ENCODE measurements around the gene FBXO42.
A peak's percentile ranks its signal among the peaks of the same experiment; 100 is the strongest.

FBXO42 gene

DNA sequence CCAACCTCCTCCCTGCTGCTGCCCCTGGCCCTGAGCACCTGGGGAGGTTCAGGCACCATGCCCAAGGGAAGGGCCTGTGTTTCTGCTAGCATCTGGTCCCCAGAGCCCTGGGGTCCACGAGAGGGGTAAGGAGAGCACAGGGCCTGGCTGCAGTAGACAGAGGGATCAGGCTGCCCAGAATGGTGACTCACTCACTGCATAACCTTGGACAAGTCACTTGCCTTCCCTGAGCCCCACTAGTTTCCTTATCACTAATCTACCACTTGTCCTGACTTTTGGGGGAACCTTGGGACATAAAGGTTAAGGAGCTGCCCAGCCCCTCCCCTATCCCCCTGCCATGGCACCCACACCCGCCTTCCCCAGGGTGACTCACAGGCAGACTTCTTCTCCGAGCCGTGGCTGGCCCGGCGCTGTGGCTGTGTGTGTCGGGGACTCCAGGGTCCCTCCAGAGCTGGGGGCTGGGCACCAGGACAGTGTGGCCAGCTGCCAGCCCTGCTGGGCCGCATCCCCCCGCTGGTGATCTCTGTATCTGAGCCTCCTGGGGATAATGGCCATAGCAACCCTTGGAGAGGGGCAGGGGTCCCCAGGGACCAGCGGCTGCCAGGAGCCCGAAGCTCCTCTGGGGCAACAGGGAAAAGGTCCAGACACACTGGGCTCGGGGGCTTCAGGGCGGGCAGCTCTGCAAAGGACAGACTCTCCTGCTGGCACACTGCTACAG lies 143.9 kb downstream of the FBXO42 start:
- Histone ChIP-seq H3K27me3 (ENCODE audit: control insufficient read depth in 5 of 5, insufficient read depth in 4 of 5, low read length in 5 of 5) (no peaks in the 10 kb centered on the region), H3K9ac (ENCODE audit: low read length in 5 of 5) (no peak overlapping the region), H3K36me3 (ENCODE audit: control insufficient read depth in 5 of 5, insufficient read depth in 5 of 5, low read length in 5 of 5) (peaks cover 0 to 5% (median 0%) of the 10 kb centered on the region in 5 donors), H3K27ac (ENCODE audit: low read depth, low read length) (no peak overlapping the region), H3K4me3 (ENCODE audit: low read depth in 1 of 5, low read length in 5 of 5) (no peak overlapping the region), H3K9me3 (ENCODE audit: control insufficient read depth in 5 of 5, low read length in 5 of 5) (no peaks in the 10 kb centered on the region), H3K4me1 (ENCODE audit: control insufficient read depth in 5 of 5, insufficient read depth in 5 of 5, low read length in 5 of 5) (peaks cover 0 to 16% (median 12%) of the 10 kb centered on the region in 5 donors)

- H3K4me1 ChIP-seq (ENCODE audit: control insufficient read depth in 5 of 5, insufficient read depth in 5 of 5, low read length in 5 of 5) = peaks cover 0 to 16% (median 12%) of the 10 kb centered on the region in 5 donors
- peak overlapping the region in 4 of 5 donors; percentile 52 to 73 (median 66) for H3K9ac ChIP-seq (ENCODE audit: low read length in 5 of 5)
- no peaks in the 10 kb centered on the region for H3K27me3 ChIP-seq (ENCODE audit: control insufficient read depth in 5 of 5, insufficient read depth in 4 of 5, low read length in 5 of 5)
Measured at GRCh38 chr1:16207318-16208269, 144.7 kb downstream of the FBXO42 start.

GRCh38 chr1:16206547-16207317 lies 145.5 kb downstream of the FBXO42 start:
- peaks cover 0 to 16% (median 12%) of the 10 kb centered on the region in 5 donors for H3K4me1 ChIP-seq (ENCODE audit: control insufficient read depth in 5 of 5, insufficient read depth in 5 of 5, low read length in 5 of 5)
- no peaks in the 10 kb centered on the region for H3K27me3 ChIP-seq (ENCODE audit: control insufficient read depth in 5 of 5, insufficient read depth in 4 of 5, low read length in 5 of 5)
- H3K9ac ChIP-seq (ENCODE audit: low read length in 5 of 5) = peak overlapping the region in 4 of 5 donors; percentile 52 to 73 (median 66)
- H3K36me3 ChIP-seq (ENCODE audit: control insufficient read depth in 5 of 5, insufficient read depth in 5 of 5, low read length in 5 of 5) = peaks cover 0 to 8% (median 0%) of the 10 kb centered on the region in 5 donors
- no peaks in the 10 kb centered on the region for H3K9me3 ChIP-seq (ENCODE audit: control insufficient read depth in 5 of 5, low read length in 5 of 5)
- H3K27ac ChIP-seq (ENCODE audit: low read depth, low read length) = peak overlapping the region; percentile 62
- peak overlapping the region; percentile 46 to 66 (median 58) for H3K4me3 ChIP-seq (ENCODE audit: low read depth in 1 of 5, low read length in 5 of 5)

More at GRCh38 chr1:16207318-16208269, 144.7 kb downstream of the FBXO42 start:
- Histone ChIP-seq H3K27ac (ENCODE audit: low read depth, low read length) (peak overlapping the region; percentile 48), H3K4me3 (ENCODE audit: low read depth in 1 of 5, low read length in 5 of 5) (peak overlapping the region; percentile 46 to 66 (median 57)), H3K9me3 (ENCODE audit: control insufficient read depth in 5 of 5, low read length in 5 of 5) (no peaks in the 10 kb centered on the region), H3K36me3 (ENCODE audit: control insufficient read depth in 5 of 5, insufficient read depth in 5 of 5, low read length in 5 of 5) (peaks cover 0 to 7% (median 0%) of the 10 kb centered on the region in 5 donors)

DNA sequence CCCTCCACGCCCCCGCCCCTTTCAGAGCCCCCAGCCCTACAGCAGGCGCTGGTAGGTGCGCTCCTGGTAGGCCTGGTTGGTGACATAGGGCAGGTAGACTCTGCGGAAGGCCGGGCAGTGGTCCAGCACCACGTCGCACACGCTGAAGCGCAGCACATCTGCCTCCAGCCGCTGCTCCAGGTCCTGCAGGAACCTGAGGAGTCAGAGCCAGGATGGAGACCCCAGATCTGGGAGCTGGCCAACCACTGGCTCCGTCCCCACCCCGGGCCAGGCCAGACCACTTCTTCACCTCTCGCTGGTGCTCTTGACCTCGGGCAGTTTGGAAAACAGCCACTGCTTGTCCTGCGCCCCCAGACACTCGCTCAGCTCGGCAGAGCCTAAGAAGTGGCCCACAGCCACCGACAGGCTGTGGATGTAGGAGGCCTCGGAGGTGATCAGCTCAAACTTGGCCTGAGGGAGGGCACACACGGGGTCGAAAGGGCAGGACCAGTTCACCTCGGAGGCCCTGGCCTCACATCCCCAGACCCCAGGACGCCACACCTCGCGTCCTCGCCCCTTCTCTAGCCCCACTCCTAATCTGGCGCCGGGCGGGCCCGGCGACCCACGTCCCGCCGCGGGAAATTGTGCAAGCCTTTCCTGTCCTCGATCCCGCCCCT lies 146.3 kb downstream of the FBXO42 start:
- H3K9me3 ChIP-seq (ENCODE audit: control insufficient read depth in 5 of 5, low read length in 5 of 5) = no peaks in the 10 kb centered on the region

DNA sequence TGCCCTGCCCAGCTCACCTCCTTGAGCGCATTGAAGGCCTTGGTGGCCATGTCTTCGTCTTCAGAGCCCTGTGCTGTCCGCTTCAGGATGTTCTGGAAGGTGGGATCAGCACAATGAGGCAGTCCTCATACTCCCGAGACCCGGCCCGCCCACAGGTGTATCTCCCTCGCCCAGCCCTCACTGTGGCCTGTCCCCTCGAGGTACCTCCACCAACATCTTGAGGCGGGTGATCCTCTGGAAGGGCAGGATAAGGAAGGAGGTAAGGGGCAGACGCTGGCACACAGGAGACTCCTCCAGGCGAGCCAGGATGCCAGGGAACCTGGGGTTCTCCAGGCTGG lies 147.0 kb downstream of the FBXO42 start:
- H3K36me3 ChIP-seq (ENCODE audit: control insufficient read depth in 5 of 5, insufficient read depth in 5 of 5, low read length in 5 of 5) = peaks cover 0 to 14% (median 2%) of the 10 kb centered on the region in 5 donors
- no peak overlapping the region for H3K4me3 ChIP-seq (ENCODE audit: low read depth in 1 of 5, low read length in 5 of 5)
- H3K9me3 ChIP-seq (ENCODE audit: control insufficient read depth in 5 of 5, low read length in 5 of 5) = no peaks in the 10 kb centered on the region
- H3K4me1 ChIP-seq (ENCODE audit: control insufficient read depth in 5 of 5, insufficient read depth in 5 of 5, low read length in 5 of 5) = peaks cover 0 to 16% (median 12%) of the 10 kb centered on the region in 5 donors
- H3K27me3 ChIP-seq (ENCODE audit: control insufficient read depth in 5 of 5, insufficient read depth in 4 of 5, low read length in 5 of 5) = no peaks in the 10 kb centered on the region
- H3K9ac ChIP-seq (ENCODE audit: low read length in 5 of 5) = peak overlapping the region in 1 of 5 donors; percentile 43
- no peak overlapping the region for H3K27ac ChIP-seq (ENCODE audit: low read depth, low read length)

More for the DNA sequence above, 146.3 kb downstream of the FBXO42 start:
- Histone ChIP-seq H3K4me1 (ENCODE audit: control insufficient read depth in 5 of 5, insufficient read depth in 5 of 5, low read length in 5 of 5) (peaks cover 0 to 16% (median 12%) of the 10 kb centered on the region in 5 donors), H3K27ac (ENCODE audit: low read depth, low read length) (peak overlapping the region; percentile 60), H3K36me3 (ENCODE audit: control insufficient read depth in 5 of 5, insufficient read depth in 5 of 5, low read length in 5 of 5) (peaks cover 0 to 14% (median 2%) of the 10 kb centered on the region in 5 donors), H3K4me3 (ENCODE audit: low read depth in 1 of 5, low read length in 5 of 5) (peak overlapping the region; percentile 49 to 68 (median 58)), H3K27me3 (ENCODE audit: control insufficient read depth in 5 of 5, insufficient read depth in 4 of 5, low read length in 5 of 5) (no peaks in the 10 kb centered on the region), H3K9ac (ENCODE audit: low read length in 5 of 5) (peak overlapping the region in 4 of 5 donors; percentile 53 to 80 (median 74))

GRCh38 chr1:16204634-16205333 lies 147.5 kb downstream of the FBXO42 start:
- H3K9ac ChIP-seq (ENCODE audit: low read length in 5 of 5) = no peak overlapping the region
- no peaks in the 10 kb centered on the region for H3K27me3 ChIP-seq (ENCODE audit: control insufficient read depth in 5 of 5, insufficient read depth in 4 of 5, low read length in 5 of 5)
- no peaks in the 10 kb centered on the region for H3K9me3 ChIP-seq (ENCODE audit: control insufficient read depth in 5 of 5, low read length in 5 of 5)
- no peak overlapping the region for H3K27ac ChIP-seq (ENCODE audit: low read depth, low read length)
- peaks cover 0 to 16% (median 12%) of the 10 kb centered on the region in 5 donors for H3K4me1 ChIP-seq (ENCODE audit: control insufficient read depth in 5 of 5, insufficient read depth in 5 of 5, low read length in 5 of 5)
- no peak overlapping the region for H3K4me3 ChIP-seq (ENCODE audit: low read depth in 1 of 5, low read length in 5 of 5)
- H3K36me3 ChIP-seq (ENCODE audit: control insufficient read depth in 5 of 5, insufficient read depth in 5 of 5, low read length in 5 of 5) = peaks cover 0 to 14% (median 2%) of the 10 kb centered on the region in 5 donors

- no peaks in the 10 kb centered on the region for H3K27me3 ChIP-seq (ENCODE audit: control insufficient read depth in 5 of 5, insufficient read depth in 4 of 5, low read length in 5 of 5)
- peaks cover 0 to 15% (median 2%) of the 10 kb centered on the region in 5 donors for H3K36me3 ChIP-seq (ENCODE audit: control insufficient read depth in 5 of 5, insufficient read depth in 5 of 5, low read length in 5 of 5)
- H3K9me3 ChIP-seq (ENCODE audit: control insufficient read depth in 5 of 5, low read length in 5 of 5) = no peaks in the 10 kb centered on the region
- H3K4me1 ChIP-seq (ENCODE audit: control insufficient read depth in 5 of 5, insufficient read depth in 5 of 5, low read length in 5 of 5) = peaks cover 0 to 16% (median 12%) of the 10 kb centered on the region in 5 donors
- H3K9ac ChIP-seq (ENCODE audit: low read length in 5 of 5) = no peak overlapping the region
- no peak overlapping the region for H3K4me3 ChIP-seq (ENCODE audit: low read depth in 1 of 5, low read length in 5 of 5)
- no peak overlapping the region for H3K27ac ChIP-seq (ENCODE audit: low read depth, low read length)
Measured at GRCh38 chr1:16204216-16204615, 148.1 kb downstream of the FBXO42 start.

DNA sequence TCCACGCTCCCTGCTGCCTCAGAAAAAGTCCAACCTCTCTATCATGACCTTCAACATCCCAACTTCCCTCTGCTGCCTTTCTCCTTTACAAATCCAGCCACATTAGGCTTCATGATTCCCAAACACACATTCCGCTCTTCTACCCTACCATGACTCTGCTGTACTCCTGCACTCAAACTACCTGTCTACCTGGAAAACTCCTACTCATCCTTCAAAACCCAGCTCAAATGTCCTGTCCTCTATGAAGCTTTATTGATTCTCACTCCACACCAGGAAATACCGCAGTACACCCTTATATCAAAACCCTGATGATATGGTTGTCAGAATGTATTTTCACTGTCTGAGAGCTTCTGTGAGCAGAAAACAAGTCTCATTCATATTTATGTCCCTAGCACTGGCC lies 148.7 kb downstream of the FBXO42 start:
- peaks cover 0 to 21% (median 2%) of the 10 kb centered on the region in 5 donors for H3K36me3 ChIP-seq (ENCODE audit: control insufficient read depth in 5 of 5, insufficient read depth in 5 of 5, low read length in 5 of 5)
- no peaks in the 10 kb centered on the region for H3K27me3 ChIP-seq (ENCODE audit: control insufficient read depth in 5 of 5, insufficient read depth in 4 of 5, low read length in 5 of 5)
- H3K27ac ChIP-seq (ENCODE audit: low read depth, low read length) = no peak overlapping the region
- no peak overlapping the region for H3K4me3 ChIP-seq (ENCODE audit: low read depth in 1 of 5, low read length in 5 of 5)
- peaks cover 0 to 16% (median 12%) of the 10 kb centered on the region in 5 donors for H3K4me1 ChIP-seq (ENCODE audit: control insufficient read depth in 5 of 5, insufficient read depth in 5 of 5, low read length in 5 of 5)
- no peaks in the 10 kb centered on the region for H3K9me3 ChIP-seq (ENCODE audit: control insufficient read depth in 5 of 5, low read length in 5 of 5)
- no peak overlapping the region for H3K9ac ChIP-seq (ENCODE audit: low read length in 5 of 5)

Measured in subcutaneous abdominal adipose tissue (tissue), 5 donors.